Measurements from ENCODE around the gene CCDC15.
"Not testable (repeated sequence)": the region's sequence is repeated elsewhere in the genome, so short reads cannot be mapped to it uniquely, and the experiment has no call there.

CCDC15 gene

DNA sequence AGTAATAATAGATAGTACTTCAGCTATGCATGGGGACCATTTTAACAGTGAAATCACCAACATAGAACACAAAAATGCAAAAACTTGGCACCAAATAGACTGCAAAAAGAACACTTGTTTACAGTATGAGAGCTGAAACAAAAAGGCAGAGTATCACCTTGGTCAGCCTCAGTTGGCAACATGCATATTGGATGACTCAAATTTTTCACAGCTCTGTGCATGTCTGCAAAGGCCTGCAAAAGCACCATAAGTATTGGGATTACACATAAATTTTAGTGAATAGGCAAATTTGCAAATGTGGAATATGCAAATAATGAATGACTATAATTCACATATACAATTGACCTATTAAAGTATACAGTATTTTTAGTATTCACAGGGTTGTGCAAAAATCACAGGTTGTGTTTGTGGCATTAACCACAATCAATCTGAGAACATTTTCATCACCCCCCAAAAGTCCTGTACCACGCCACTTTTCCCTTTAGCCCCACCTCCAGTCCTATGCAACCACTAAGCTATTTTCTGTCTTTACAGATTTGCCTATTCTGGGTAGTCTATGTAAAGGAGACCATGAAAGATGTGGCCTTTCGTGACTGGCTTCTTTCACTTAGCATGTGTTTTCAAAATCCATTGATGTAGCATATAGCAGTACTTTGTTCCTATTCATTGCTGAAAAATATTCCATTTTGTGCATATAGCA lies 47.2 kb downstream of the CCDC15 start:
- DNase-seq = no peak

DNA sequence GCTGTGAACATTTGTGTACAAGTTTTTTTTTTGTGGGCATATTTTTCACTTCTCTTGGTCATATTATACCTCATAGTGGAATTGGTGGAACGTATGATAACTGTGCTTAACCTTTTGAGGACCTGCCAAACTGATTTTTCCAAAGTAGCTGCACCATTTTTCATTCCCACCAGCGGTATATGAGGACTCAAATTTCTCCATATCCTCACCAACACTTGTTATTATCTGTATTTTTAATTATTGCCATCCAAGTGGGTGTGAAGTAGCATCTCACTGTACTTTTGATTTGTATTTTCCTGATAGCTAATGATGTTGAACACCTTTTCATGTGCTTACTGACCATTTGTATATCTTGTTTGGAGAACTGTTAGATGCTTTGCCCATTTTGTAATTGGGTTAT lies 47.8 kb downstream of the CCDC15 start:
- no peak for DNase-seq

DNA sequence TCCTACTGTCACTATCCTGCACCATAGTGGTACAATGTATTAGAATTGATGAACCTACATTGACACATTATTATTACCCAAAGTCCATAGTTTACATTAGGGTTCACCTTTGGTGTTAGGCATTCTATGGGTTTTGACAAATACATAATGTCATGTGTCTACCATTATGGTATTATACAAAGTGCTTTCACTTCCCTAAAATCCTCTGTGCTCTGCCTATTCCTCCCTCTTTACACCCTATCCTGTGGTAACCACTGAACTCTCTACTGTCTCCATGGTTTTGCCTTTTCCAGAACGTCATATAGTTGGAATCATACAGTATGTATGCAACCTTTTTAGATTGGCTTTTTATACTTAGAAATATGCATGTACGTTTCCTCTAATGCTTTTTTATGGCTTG lies 51.5 kb downstream of the CCDC15 start:
- no peak for DNase-seq

DNA sequence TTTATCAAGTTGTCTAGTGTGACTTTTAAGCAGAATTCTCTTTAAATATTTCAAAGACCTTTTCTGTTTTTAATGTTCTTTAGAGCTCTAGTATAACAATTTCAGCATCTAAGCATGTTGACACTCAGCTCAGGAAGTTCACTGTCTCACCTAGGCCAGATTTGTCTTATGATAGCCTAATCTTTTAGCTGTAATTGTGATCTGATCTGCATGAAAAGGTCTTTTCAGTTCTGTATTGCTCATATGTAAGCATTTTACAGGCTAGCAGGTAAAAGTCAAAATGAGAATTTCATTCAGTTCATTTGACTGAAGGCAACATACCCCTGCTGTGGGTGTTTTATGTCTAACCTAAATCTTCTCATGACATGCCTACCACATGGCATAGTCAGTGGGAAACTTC lies 62.4 kb downstream of the CCDC15 start:
- no peak for DNase-seq

DNA sequence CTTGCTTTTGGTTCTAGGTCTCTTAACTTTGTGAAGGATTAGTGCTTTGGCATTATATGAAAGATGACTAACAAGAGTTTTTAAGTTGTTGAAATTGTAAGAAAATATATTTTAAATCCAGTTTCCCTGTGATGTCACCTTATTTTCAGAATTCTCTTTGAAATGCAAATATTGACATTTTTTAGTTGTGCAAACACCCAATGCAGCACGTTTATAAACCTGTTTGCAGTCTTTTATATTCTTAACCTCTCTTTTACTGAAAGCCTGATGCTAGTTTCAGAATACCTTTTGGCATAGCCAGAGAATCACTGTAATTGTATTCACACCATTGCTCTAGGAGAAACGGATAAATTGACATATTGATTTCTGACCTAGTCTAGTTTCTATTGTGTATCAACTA lies 66.3 kb downstream of the CCDC15 start:
- no peak for DNase-seq

DNA sequence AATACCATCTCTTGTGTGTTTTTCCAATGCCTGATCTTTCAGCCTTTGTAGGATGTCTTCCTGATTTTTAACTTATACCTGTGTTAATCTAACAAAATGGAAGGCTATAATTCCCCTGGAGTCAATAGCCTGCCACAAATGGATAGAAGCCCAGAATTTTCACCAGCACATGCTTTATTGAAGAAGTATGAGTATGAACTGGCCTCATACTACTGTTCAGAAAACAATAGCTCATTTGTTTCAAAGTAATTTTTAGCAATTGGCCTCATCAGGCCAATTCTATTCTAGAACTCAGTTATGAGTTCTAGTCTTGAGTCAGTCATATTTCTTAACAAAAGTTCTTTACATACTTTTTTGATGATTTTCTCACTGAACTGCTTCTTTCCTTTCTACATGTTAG lies 68.5 kb downstream of the CCDC15 start:
- no peak for DNase-seq

DNA sequence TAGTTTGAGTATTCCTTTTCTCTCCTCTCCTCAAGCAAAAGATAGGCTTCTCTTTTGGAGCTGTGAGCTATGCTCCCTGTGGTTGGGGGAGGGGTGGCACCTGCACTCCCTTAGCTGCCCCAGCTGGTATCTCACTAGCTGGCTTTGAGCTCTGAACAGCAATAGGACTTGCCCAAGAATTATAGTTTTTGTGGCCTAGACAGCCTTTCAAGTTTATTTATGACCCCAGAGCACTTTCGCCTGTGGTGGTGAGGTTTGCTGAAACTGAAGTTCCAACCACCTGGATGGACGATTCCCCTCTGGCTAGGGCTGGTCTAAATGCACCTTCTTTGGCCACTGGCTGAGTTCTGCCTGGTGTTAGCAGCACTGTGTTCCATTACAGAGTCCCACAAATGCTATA lies 72.0 kb downstream of the CCDC15 start:
- DNase-seq = no peak

DNA sequence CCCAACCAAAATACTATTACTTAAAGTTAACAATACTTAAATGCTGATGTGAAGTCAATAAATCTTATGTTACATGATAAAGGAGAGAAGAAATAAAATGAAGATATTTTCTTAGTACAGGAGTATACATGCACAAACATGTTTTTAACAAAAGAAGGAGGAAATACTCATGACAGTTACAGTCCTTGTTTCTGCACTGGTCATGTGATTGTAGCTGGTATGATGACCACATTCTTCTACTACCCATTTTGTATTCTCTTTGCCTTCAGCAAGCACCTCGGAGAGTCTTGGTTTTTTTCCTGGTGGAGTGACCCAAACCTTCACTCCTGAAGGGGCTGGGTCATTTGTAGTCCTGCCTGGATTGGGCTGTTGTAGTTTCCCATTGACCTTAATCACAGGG lies 75.4 kb downstream of the CCDC15 start:
- DNase-seq = not testable (repeated sequence)

DNA sequence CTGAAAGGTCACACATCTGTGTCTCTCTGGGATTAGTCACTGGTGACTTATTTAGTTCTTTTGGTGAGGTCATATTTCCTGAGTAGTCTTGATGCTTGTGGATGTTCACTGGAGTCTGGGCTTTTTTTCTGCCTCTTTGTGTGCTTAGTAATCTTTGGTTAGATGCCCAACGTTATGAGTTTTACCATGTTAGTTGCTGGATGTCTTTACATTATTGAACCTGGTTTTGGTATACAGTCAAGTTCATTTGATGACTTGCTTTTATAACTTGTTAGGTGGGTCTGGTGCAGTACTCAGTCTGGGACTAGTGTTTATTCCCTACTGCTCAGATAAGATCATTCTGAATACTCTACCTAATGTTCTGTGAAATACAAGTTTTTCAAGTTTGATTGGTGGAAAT lies 82.9 kb downstream of the CCDC15 start:
- no peak for DNase-seq

DNA sequence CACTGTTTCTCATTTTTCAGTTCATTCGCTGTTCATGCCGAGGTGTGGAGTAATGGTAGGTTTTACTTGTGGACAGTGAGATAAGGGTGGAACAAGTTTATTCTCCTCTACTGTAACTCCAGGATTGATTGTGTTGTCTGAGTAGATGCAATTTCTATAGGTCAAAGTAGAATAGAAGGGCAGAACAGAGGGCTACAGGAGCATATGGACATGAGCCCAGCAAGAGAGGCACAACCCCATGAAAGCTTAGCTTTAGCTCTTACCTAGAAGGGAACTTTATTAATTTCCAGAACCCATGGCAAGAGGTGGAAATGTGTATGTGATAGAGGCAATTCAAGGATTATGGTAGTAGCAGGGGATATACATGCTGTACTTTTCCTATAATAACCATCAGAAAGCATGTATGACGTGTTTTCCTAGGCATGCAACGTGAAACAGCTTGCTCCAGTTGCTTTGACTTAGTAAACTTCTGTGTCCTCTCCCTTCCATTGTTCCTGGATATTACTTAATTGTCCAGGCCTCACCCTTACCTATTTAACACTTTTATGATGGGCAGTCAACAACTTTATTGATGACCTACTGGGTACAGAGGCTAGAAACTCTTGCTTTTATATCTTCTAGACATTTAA lies 95.3 kb downstream of the CCDC15 start:
- DNase-seq = no peak

DNA sequence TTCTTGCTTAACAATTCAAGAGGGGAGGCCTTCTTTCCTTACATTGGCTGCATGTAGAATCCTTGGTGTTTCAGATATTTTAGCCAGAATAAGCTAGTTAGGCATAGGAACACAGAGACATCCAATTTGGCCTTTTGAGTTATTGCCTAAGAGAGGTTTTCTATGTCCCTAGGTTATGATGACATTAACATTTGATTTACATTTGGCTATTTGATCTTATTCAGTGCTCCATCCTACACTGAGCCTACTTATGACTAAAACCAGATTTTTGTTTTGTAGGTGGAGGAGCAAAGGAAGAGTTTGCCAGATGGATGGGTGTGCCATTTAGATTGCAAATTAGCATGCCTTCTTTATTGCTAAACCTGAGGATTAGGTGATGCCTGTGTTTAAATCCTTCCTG lies 98.0 kb downstream of the CCDC15 start:
- no peak for DNase-seq

DNA sequence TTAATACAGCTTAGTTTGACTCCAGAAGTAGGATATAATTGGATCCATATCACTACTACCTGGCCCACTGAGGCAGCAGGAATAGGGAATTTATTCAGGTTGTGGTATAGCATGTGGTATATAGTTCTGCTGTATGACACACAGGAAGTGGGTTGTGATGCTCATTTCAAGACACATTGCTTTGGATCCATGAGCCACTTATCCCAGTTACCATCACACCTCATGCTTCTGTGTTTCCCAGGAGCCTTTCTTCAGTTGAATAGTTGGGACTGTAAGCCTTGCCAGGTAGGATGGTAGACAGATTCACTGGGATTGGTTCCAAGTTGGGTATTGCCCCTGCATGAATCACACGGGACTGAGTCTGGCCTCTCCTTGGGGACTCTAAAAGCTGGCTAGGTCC lies 99.2 kb downstream of the CCDC15 start:
- DNase-seq = no peak

DNA sequence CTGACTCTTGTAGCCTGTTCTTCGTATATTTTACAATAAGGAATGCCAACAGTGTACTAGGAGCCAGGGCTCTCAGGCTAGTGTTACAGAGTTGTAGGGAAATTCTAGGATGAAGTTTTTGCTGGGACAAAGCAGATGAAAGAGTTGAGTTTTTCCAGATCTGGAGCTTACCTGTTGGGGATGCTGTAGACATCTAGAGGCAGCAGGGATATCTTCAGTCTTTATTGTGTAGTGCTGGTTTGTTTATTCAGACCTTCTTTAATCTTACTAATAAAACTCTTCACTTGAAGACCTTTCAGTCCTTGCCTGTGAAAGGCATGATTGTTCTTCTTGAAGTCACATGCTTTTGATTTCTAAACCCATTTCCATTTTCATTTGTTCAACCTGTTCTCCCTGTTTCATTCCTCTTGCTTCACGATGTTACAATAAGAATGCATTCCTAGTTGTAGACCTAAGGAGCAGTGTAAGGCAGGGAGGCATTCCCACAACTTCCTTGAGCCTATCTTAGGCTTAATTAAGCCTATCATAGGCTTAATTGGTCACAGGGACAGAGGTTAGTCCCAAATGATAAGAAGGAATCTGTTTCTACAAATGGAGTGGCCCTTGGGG lies 101.2 kb downstream of the CCDC15 start:
- no peak for DNase-seq

DNA sequence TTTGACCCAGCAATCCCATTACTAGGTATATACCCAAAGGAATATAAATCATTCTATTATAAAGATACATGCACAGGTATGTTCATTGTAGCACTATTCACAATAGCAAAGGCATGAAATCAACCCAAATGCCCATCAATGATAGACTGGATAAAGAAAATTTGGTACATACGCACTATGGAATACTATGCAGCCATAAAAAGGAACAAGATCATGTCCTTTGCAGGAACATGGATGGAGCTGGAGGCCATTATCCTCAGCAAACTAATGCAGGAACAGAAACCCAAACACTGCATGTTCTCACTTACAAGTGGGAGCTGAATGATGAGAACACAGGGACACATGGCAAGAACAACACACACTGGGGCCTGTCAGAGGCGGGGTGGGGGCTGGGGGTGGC lies 102.1 kb downstream of the CCDC15 start:
- DNase-seq = not testable (repeated sequence)

DNA sequence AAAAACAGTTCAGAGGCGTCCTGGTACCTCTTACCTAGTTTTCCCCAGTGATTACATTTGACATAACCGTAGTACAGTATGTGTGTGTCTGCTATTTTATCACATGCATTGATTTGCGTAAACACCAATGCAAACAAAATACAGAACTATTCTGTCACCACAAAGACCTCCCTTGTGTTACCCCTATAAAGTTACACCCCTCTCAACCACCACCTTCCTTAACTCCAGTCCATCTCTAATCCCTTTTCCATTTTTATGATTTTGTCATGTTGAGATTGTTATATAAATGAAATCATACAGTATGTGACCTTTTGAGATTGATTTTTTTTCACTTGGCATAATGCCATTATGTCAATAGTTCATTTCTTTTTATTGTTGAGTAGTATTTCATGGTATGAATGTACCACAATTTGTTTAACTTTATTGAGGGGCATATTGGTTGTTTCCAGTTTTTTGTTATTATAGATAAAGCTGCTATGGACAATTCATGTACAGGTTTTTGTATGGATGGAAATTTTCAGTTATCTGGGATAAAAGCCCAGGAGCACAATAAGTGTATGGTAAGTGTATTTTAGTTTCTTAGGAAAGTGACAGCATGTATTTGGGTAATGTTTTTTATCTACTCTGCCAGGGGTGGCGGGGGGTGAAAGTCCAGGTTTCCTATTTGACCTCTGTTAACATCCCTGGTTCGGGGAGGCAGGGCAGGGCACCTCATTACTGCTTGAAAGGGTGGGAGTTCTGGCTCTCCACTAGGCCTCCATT lies 103.1 kb downstream of the CCDC15 start:
- no peak for DNase-seq

DNA sequence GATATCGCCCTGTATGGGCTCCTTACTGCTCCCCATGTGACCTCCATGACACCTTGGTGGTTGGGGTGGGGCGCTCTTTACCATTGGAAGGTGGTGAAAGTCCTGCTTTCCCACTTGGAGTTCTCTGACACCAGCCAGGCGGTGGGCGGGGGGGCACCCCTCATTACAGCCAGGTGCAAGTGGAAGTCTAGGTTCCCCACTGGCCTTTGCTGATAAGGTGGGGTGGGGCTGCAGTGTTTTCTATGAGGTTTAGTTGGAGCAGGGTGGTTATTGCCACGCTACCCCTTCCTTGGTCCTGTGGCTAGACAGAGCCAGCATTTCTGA lies 103.7 kb downstream of the CCDC15 start:
- DNase-seq = no peak

DNA sequence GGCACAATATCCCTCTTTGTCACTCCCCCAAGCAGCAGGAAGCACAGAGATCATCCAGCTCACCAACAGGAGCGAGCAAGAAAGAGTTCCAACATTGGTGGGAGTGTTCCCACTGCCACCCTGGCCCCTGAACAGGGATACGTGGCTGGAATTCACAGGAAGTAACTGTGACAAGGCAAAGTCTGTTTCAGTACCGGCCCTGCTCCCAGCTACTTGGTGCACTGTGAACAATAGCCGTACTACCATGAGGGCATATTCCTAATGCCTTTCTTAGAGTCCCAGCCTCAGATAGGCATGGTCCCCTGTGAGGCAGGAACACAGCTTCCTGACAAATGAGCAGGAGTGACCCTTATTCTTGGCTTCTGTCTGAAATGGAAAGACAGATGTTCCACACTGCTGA lies 107.3 kb downstream of the CCDC15 start:
- DNase-seq = no peak

DNA sequence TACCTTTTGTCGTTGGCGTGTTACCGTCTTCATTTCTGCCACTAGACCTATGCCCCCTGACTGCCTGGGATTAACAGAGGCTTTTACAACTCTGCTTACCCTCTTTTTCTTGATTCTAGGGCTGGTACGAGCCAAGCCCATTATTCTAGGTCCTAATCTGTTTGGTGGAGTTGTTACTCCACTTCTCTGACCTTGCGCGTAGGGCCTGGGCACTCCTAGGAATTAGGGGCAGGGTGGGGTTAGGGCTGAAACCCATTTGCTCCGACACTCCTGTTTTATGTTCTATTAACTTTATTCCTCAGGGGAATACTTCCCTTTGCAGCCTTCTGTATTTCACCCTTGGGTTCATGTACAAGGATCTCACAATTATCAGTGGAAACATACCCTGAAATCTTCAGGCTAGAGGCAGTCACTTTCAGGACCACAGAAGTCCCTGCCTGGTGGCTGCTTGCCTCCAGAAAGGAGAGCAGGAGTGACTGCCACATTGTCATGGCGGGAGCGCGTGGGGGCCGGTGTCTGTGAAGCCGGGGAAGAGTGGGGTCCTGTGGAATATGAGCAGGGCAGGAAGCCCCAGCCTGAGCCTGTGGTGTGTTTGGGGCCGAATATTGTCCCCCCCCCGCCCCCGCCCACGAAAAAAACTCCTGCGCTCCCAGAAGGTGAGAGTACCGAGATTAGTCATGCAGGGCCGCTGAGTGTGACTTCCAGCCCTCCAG lies 108.4 kb downstream of the CCDC15 start:
- DNase-seq = no peak

DNA sequence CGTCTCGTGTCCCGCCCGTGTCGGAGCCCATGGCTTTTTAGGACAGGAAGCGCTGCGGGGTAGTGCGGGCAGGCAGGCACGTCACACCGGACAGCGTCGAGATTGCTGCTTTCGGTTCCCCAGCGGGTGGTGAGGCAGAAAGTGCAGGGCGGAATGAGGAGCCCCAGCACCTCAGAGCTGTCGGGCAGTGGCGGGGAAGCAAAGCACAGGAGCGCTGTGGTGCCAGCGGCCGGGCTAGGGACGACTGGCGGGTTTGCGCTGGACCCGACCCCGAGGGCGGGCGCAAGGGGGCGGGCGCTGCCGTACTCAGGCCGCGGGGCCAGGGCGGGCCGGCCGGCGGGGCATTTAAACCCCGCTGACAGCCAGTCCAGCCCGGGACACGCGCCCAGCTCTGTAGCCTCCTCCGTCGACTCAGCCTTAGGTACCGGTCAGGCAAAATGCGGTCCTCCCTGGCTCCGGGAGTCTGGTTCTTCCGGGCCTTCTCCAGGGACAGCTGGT lies 109.0 kb downstream of the CCDC15 start, which contains the start of gene SLC37A2:
Gene SLC37A2, plus strand, starts transcription at position 375 of the 498 bp plus-strand sequence. Its CDS starts 63 bp downstream, at position 438.
- DNase-seq = no peak

DNA sequence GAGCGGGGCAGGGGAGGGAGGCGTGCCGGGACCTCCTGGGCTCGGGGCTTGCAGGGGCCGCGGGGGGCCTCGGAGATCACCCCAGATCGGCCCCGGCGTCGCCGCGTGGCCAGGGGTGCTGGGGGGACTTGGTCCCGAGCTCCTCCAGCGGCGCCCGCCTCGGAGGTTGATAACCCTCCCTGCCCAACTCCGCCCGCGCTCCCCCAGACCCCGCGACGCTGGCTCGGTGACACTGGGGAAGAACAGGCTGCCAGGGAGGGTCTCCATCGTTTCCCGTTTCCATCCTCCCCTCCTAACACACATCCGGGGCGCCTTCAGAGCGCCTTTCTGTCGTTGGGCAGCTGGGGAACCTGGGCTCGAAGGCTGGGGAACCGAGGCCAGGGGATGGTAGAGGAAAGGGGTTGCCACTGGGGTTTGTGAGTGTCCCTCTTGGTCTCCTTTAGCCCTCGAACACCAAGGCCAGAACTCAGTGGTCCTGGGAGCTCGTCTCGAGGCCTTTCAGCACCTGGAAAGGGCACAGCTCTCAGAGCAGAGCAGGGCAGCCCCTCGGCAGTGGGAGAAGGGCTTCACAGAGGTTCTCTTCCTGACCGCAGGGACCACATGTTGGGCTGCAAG lies 109.5 kb downstream of the CCDC15 start:
- no peak for DNase-seq

DNA sequence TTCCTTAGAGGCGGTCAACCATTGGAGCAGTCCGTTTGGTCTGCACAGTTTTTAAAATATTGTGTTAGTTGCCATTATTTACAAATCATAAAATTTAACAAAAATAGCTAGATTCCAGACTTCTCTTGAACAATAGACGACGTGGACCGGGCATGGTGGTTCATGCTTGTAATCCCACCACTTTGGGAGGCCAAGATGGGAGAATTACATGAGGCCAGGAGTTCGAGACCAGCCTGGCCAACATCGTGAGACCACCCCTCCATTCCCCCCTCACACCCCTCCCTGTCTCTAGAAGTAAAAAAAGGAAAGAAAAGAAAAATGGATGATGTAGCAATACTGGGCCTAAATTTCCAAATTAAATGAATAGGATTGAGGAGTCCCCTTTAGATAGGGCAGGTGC lies 110.1 kb downstream of the CCDC15 start:
- no peak for DNase-seq

DNA sequence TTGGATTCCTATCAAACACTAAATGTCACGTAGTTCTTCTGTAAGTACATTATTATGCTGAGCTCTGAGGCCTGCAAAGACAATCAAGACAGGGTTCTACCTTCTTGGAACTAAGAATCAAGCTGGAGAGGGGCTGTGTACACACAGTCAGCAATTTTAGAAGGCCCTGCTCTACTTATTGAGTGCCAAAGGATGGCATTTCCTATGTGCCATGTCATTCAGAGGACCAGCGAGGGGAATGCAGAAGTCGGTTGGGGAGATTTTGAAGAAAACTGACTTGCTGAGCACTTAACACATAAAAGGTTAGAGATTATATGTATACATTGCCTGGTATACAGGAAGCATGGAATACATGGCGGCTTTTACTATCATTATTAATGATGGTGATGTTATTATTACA lies 114.4 kb downstream of the CCDC15 start:
- no peak for DNase-seq

DNA sequence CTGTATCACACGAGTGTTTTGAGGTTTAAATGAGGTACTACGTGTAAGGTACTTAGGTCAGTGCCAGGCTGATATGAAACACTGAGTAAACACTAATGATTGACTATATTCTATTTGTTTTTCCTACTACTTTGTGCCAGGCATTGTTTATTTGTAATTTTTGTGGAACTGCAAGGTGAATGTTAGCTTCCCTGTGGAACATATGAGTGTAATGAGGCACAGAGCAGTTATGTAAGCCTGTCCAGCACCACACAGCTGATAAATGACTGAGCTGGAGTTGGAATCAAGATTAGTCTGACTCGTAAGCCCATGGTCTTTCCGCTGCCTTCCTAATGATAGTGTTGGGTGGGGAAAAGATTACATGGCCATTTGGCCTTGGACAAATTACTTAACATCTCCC lies 115.0 kb downstream of the CCDC15 start:
- DNase-seq = no peak
